ENCODE measurements around the gene HSD11B2.

HSD11B2 gene

GRCh38 chr16:67430977-67431774 is at the start of gene HSD11B2:
HSD11B2 (plus strand) TSS chr16:67431121; CDS start chr16:67431249, 128 bp downstream.
- DNase-seq (ENCODE audit: low spot score), result no peak

GRCh38 chr16:67383284-67383683 is 47.6 kb upstream of the HSD11B2 start:
- DNase-seq (ENCODE audit: low spot score), result no peak

DNA sequence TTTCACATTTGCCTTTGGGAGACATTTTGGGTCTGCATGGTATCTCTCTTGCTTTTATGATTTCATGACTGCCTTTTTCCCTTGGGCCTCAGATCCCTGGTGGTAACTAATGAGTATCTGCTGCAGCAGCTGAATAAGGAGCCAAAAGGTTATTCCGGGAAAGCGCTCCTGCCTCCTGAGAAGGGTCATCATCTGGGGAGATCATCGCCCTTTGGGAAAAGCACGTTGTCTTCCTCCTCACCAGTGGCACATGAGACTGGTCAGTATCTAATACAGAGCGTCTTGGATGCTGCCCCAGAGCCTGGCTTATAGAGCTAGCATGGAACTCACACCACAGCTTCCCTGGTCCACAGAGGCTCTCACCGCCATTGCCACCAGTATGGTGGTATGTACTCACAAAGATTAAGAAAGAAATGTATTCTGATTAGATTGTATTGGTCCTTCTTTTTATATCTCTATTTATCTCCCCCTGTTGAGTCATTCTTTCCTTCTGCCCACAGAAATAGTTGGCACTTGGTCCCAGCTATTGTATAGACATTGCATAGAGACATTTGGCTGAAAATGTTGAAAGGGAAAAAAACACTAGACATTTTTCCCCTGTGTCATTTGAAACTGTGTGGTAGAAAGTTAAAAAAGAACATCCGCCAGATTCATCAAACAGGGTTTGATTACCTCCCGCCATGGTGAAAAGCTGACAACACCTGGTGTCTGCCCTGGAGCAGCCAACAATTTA is 46.0 kb upstream of the HSD11B2 start:
- no peak for DNase-seq (ENCODE audit: low spot score)

DNA sequence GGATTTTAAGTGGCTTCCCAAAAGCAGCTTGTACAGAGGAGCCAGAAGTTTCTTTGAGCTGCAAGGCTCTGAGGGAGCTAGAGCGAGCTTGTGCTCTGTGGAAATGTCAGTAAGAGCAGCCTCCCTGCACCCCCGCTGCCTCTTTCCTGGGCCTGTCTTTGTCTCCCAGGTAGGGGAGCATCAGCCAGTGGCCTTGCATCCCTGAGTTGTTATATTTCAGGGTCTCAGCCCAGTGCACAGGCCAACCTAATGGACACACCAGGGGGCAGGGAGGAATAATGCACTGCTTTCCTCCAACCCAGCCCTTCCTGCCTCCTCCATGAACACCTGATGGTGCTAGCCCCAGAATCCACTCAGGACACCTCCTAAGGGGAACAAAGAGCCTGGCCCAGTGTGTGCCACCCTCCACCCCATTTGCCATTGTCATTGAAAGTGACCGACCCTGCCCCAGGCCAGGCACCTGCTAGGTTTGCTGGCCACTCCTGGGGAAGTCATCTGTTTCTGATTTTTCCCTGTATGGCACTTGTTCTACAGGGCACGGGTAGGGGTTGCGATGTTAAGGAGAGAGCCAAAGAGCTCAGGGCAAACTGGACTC is 44.0 kb upstream of the HSD11B2 start:
- DNase-seq (ENCODE audit: low spot score), result no peak

GRCh38 chr16:67387479-67388079 is 43.3 kb upstream of the HSD11B2 start:
- no peak for DNase-seq (ENCODE audit: low spot score)

- no peak for DNase-seq (ENCODE audit: low spot score)
Observed at GRCh38 chr16:67388191-67388590, 42.7 kb upstream of the HSD11B2 start.

- DNase-seq (ENCODE audit: low spot score), result no peak
Observed at GRCh38 chr16:67388591-67388990, 42.3 kb upstream of the HSD11B2 start.

DNA sequence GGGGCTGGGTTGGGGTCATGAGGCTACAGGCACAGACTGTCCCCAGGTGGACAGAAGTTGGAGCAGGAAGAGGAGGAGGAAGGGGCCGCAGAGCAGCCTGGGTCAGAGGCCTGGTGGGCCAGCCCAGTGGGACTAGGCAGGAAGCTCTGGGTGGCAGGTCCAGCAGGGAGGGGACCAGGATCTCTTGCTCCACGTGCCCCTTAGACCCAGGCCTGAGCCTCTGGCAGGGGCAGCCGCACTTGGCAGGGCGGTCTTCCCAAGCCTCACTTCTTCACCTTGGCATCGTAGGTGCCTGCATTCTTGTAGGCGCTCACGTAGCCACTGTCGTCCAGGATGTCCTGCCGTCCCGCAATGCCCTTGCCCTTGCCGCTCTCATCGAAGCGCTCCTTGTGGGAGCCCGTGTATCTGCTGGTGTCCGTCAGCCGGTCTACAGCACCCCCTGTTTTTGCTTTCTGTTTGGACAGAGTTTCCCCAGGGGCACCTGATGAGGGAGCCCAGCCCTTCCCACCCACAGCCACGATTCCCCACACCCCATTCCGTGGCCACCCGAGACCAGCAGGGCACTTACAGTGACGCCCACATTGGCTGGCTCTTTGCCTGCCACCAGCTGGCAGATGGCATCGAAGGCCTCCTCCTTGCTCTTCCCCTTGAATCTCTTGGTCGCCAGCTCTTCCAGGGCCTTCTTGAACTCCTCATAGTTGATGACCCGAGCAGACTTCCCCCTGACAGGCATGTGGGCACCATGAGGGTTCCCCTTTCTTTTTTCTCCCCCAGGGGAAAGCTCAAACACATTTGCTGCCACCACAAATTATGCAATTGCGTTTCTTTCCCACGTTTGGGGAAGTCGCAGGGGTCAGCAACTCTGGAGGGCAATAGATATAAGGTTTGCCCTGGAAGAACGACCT is 40.8 kb upstream of the HSD11B2 start:
- no peak for DNase-seq (ENCODE audit: low spot score)

DNA sequence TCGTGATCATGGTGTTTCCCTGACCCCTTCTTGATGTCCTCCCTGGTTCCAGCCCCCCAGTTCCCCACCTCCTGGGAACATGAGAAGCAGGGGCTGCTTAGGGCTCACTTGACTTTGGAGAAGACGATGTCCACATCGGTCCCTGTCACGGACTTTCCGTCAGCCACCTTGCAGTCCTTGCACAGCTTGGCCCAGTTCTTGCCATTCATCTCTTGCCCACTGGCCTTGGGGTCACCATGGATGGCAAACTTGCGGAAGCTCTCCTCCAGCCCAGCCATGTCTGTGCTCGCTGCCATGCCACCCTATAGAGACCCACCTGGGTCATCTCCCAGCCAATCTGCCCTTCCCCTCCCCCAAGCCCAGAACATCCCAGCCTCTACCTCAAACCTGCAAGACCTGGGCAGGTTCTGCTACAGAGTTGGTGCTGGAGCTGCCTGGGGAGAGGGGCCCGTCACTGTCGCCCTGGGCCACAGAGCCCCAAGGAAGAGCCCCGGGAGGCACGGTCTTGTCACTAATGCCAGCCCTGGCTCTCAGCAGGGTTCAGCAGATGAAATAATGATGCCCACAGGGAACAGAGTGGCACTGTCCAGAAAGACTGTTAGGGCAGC is 40.0 kb upstream of the HSD11B2 start:
- no peak for DNase-seq (ENCODE audit: low spot score)

DNA sequence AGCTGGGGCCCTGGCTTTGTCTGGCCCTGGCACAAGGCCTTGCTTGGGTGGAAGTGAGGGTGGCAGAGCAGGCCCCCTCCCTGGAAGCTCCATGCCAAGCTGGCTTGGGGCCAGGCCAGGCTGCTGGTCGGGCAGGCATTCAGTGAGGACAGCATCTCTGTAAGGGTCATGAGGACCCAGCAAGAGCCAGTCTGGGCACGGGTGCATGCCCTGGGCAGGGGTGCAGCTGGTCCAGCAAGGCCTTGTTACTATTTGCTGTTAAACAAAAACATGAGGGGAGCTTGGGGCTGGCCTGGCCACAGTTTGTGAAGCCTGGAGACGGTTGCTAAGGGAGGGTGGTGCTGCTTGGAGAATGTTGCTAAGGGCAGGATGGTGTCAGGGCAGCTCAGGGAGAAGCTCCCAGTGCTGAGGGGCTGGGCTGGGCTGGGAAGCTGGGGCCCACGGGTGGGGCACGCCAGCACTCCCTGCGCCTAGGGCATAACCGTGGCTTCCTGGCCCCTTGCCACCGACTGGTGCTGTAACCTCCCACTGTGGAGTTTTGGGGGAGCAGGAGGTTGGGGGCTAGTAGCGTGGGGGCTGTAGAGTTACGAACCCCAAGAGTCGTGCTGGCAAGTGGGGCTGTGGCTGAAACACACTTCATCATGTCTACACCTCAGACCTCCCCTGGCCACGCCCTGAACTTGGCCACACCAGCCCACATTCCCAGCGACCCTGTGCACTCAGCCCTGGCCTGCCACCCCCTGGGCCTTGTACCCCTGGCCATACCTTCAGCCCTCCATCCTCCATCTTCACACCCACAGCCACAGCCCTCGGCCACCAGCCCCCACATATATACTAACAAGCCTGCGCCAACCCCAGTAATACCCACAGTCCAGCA is 39.3 kb upstream of the HSD11B2 start:
- no peak for DNase-seq (ENCODE audit: low spot score)

GRCh38 chr16:67392301-67393059 is 38.4 kb upstream of the HSD11B2 start:
- DNase-seq (ENCODE audit: low spot score), result no peak

DNA sequence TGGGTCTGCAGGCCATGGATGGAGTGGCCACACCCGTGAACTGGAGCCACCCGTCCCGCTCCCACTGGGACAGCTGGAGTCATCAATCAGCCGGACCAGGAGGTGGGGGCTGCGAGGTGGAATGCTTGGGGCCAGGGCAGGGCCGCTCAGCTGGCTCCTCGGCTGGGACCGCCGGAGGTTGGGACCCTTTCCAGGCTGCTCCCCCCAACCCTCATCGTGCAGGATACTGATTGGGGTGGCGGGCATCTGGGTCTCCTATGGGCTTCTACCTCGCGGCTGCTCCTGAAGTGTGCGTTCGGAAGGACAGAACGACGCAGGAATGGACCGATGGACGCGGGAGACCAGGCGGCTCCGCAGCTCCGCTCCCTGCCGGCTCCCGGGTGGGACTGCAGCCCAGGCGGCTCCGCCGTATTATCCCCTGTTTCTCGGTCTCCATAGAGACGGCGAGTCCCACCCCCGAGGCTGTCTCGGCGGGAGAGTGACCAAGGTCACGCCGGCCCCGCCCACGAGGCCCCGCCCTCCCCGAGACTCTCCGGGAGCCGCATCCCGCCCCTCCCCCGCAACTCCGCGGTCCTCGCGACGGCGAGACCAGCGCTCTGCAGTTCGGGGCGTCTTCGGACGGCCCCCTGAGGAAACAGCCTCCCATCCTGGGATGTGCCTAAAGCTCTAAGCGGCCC is 37.7 kb upstream of the HSD11B2 start, which contains the start of gene TPPP3:
Gene TPPP3 (minus strand): TSS at position 388 of the 677 bp plus-strand sequence. CDS start 2,387 bp downstream, outside the sequence.
- no peak for DNase-seq (ENCODE audit: low spot score)

DNA sequence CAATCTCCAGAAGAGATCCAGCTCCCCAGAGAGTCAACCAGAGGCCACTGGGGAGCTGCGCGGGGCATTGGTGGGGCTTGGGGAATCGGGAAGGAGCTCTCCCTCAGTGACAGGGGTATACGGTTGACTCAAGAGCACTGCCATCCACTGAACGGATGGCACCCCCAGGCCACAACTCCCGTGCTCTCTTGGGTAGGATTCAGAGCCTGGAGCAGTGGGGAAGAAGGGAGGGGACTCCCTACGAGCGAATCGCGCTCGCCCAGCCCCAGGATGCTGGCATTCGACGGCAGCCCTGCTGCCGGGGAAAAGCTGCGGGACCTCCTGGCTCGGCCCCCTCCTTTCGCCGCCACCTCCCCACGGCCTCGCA is 37.1 kb upstream of the HSD11B2 start:
- DNase-seq (ENCODE audit: low spot score), result no peak

DNA sequence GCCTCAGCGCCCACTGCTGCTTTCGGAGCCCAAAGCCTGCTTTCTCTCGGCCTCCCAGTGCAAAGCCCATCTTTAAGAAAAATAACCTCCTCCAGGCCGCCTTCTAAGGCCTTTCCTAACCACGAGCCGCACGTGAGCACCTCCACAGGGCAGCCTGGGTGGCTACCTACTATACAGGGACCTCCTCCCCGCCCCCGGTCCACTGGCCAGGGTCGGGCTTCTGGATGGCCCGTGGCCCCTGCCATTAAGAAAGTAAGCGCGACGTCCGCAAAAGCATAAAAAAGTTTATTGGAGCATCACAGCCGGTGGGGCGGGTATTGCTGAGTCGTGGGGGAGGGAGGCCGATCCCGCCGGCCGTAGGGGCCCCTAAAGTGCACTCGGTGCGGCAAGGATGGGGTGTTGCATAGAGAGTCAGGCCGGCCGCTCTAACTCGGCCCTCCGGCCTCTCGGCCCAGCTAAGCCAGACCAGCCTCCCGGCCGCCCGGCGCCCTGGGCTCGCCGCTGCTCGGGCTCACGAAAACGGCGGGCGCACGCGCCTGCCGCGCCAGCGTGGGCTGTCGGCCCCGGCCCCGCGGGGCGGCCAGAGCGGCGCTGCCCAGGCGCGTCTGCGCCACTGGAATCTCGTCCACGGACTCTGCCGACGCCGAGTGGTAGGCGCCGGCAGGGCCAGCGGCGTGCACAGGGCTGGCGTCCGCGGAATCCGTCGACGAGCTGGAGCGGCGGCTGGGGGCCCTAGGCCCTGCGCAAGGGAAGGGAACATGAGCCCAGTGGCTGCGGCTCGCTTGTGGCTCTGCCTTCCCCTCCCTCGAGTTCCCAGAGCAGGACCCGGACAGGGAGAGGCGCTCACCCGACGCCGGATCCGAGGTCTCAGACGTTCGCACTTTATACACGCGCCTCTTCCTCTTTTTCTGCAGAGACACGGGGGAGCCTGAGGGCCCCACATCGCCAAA is 36.5 kb upstream of the HSD11B2 start:
- DNase-seq (ENCODE audit: low spot score), result no peak

- no peak for DNase-seq (ENCODE audit: low spot score)
Observed at GRCh38 chr16:67395105-67395457, 35.8 kb upstream of the HSD11B2 start.

DNA sequence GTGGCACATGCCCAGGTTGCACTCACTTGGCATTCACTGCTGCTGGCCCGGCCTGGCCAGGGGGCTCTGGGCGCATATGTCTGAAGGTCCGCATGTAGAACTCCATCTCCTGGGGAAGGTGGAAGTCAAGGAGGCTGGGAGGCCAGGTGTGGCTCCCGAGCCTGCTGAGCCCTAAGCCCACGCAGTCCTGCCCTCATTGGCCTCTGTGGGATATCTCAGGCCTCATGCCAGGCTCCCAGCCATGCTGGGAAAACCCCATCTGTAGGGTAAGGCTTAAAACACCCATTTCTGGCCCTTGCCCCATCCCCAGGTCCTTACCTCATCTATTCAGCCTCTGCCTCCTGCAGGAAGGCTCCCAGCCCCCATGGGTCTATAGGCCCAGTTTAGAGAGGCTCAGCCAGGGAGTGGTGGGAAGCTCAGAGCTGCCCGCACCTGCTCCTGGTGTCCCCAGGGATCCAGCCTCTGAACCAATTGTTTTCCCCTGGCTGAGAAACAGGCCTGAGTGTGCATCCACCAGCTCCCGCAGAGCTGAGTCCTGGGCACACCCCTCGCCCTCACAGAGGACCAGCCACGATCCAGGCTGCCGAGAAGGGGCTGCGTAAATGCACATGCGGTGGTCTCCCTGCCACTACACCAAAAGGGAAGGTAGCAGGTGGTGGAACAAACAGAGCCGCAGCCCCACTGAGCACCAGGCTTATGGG is 35.3 kb upstream of the HSD11B2 start:
- no peak for DNase-seq (ENCODE audit: low spot score)

All from CD4-positive, alpha-beta T cell treated with Interleukin-6 at 100 ng/mL for 8 hours (primary cell).